Right atrium auricular region (tissue), 2 donors: ENCODE measurements around the gene CDH8. TPM values are rescaled to one million over a fixed set of nuclear protein-coding genes. Genes with fewer than 3 reads are reported as not detected.

ENCODE experiments used
- DNase-seq: peaks from one replicate; pipeline ENCODE4 v3.0.0-alpha.2; 2019; ENCODE audit warnings: low spot score
- H3K27ac ChIP-seq, 2 donors: fragments of 200-600 bp; sonication (generic); 1 replicate in 1 of 2; 2 replicates in 1 of 2; pipeline ENCODE4 v1.5.1; 2016 to 2019
- H3K27me3 ChIP-seq, 2 donors: fragments of 200-600 bp; sonication (generic); one replicate each; pipeline versions ENCODE4 v1.5.1 to v1.6.0; 2017 to 2019
- H3K36me3 ChIP-seq: fragments of 200-600 bp; sonication (generic); one replicate; pipeline ENCODE4 v1.5.1; 2016
- H3K4me1 ChIP-seq, 2 donors: fragments of 200-600 bp; sonication (generic); one replicate each; pipeline versions ENCODE4 v1.5.1 to v1.6.0; 2017 to 2019
- H3K4me3 ChIP-seq, 2 donors: fragments of 200-600 bp; sonication (generic); 1 replicate in 1 of 2; 2 replicates in 1 of 2; pipeline ENCODE4 v1.5.1; 2017 to 2019; ENCODE audit warnings: mild to moderate bottlenecking in 1 of 2, moderate library complexity in 1 of 2
- H3K9me3 ChIP-seq, 2 donors: fragments of 200-600 bp; sonication (generic); one replicate each; pipeline ENCODE4 v1.5.1; 2019
- CTCF ChIP-seq, 2 donors: fragments of 200-600 bp; sonication (generic); IDR thresholded peaks; one replicate each; pipeline ENCODE4 v1.5.1; 2019; ENCODE audit warnings: antibody characterized with exemption in 2 of 2
- total RNA-seq, 2 donors: library from RNA; depleted of rRNA; stranded (reverse); fragments of >200 nt; gene quantifications; one replicate each; pipeline ENCODE4 v1.1.0, GENCODE V29; 2016

Gene CDH8
- total RNA-seq, 2 donors from 2014 or later: not detected

- H3K4me1 ChIP-seq: no peaks in the 10 kb centered on the region
- H3K9me3 ChIP-seq: no peaks in the 10 kb centered on the region
- no peak for TF ChIP-seq CTCF (IDR thresholded peaks at IDR 0.05)
- no peak for DNase-seq
- no peak overlapping the region for H3K27ac ChIP-seq
- H3K4me3 ChIP-seq: no peak overlapping the region
- no peaks in the 10 kb centered on the region for H3K27me3 ChIP-seq
- H3K36me3 ChIP-seq: no peaks in the 10 kb centered on the region
Observed at GRCh38 chr16:61945511-61945910, 90.7 kb downstream of the CDH8 start.

- H3K4me3 ChIP-seq: no peak overlapping the region
- DNase-seq: no peak
- no peaks in the 10 kb centered on the region for H3K4me1 ChIP-seq
- no peaks in the 10 kb centered on the region for H3K9me3 ChIP-seq
- H3K27ac ChIP-seq: no peak overlapping the region
- H3K36me3 ChIP-seq: no peaks in the 10 kb centered on the region
- TF ChIP-seq CTCF (IDR thresholded peaks at IDR 0.05): no peak
- no peaks in the 10 kb centered on the region for H3K27me3 ChIP-seq
Observed at GRCh38 chr16:61944004-61944403, 92.2 kb downstream of the CDH8 start.

- Histone ChIP-seq H3K4me3 (no peak overlapping the region), H3K27ac (no peak overlapping the region), H3K27me3 (no peaks in the 10 kb centered on the region), H3K9me3 (no peaks in the 10 kb centered on the region), H3K4me1 (no peaks in the 10 kb centered on the region), H3K36me3 (no peaks in the 10 kb centered on the region)
- no peak for TF ChIP-seq CTCF (IDR thresholded peaks at IDR 0.05)
- no peak for DNase-seq
Observed at GRCh38 chr16:61940611-61941010, 95.6 kb downstream of the CDH8 start.

DNA sequence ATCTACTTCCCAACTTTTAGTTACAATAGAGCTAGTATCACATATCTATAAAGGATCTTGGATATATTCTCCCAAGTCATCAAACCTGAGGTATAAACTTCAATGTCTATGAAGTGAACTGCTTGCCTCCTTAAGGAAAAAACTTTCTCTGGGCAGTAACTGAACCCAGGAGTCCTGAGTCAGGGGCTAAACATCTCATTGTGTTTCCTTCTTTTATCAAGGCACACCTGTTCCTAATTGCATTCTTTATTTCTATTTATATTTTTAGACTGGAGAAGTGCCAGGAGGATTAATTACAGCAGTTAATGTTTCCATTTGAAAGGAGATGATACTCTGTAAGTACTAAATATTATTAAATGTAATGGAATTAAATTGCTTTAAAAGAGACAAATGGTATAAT, 98.6 kb downstream of the CDH8 start:
- no peak for DNase-seq
- H3K9me3 ChIP-seq: no peaks in the 10 kb centered on the region
- H3K36me3 ChIP-seq: no peaks in the 10 kb centered on the region
- no peak for TF ChIP-seq CTCF (IDR thresholded peaks at IDR 0.05)
- H3K4me1 ChIP-seq: no peaks in the 10 kb centered on the region
- no peak overlapping the region for H3K4me3 ChIP-seq
- H3K27me3 ChIP-seq: no peaks in the 10 kb centered on the region
- H3K27ac ChIP-seq: no peak overlapping the region

GRCh38 chr16:61936522-61936921, 99.7 kb downstream of the CDH8 start:
- Histone ChIP-seq H3K27me3 (no peaks in the 10 kb centered on the region), H3K4me1 (no peaks in the 10 kb centered on the region), H3K36me3 (no peaks in the 10 kb centered on the region), H3K4me3 (no peak overlapping the region), H3K27ac (no peak overlapping the region), H3K9me3 (no peaks in the 10 kb centered on the region)
- no peak for TF ChIP-seq CTCF (IDR thresholded peaks at IDR 0.05)
- DNase-seq: no peak

DNA sequence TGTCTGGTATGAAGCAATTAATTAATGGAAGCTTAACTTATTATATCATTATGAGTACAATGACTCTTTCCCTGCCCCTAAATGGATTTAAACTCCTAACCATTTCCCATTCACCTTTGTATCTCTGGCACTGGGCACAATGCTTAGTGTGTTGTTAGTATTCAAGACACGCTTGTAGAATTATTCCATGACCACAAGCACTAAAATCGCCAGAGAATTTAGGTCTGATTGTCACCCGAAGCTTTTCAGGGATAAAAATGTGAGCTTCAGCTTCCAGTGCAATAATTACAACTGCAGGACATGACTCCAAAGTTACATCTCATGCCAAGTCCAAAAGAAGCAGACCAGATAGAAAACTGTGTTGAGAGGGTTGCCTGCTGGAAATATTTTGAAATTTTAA, 101.6 kb downstream of the CDH8 start:
- Histone ChIP-seq H3K27ac (no peak overlapping the region), H3K4me3 (no peak overlapping the region), H3K36me3 (no peaks in the 10 kb centered on the region), H3K27me3 (no peaks in the 10 kb centered on the region), H3K4me1 (no peaks in the 10 kb centered on the region), H3K9me3 (no peaks in the 10 kb centered on the region)
- no peak for DNase-seq
- TF ChIP-seq CTCF (IDR thresholded peaks at IDR 0.05): no peak
